PC-3 (cell line): ENCODE results near the gene CBX2. TPM values are rescaled to one million over a fixed set of nuclear protein-coding genes. Genes with fewer than 3 reads are reported as not detected.

ENCODE experiments used
- ATAC-seq: fragments of 200-7000 bp; cut with Tn5 transposase; 2 replicates; pipeline ENCODE4 v1.9.1; 2020; ENCODE audit warnings: mild to moderate bottlenecking, moderate library complexity
- BruUV-seq: library from RNA; stranded (reverse); fragments of 400-500 nt; replicated peaks from 2 replicates; lab custom pipeline; 2021; lab: Mats Ljungman, UMichigan
- CTCF ChIA-PET: fragments of 300-600 bp; sonication (Branson Sonifier 250); formaldehyde crosslinking; loops from one replicate; lab custom pipeline; 2022; ENCODE audit warnings: antibody characterized with exemption; lab: Charles Lee
- POLR2A ChIA-PET: fragments of 300-600 bp; sonication (Branson Sonifier 250); formaldehyde crosslinking; loops from one replicate; lab custom pipeline; 2022; ENCODE audit warnings: antibody characterized with exemption; ENCODE audit not compliant: unreplicated experiment; lab: Charles Lee
- DNase-seq: peaks from one replicate; pipeline ENCODE4 v3.0.0-alpha.2; 2015
- H2AFZ ChIP-seq: fragments of 300-600 bp; sonication (generic); 2 replicates; pipeline ENCODE4 v1.6.0; 2016; ENCODE audit warnings: antibody characterized with exemption, low read length
- H3F3A ChIP-seq: fragments of 300-600 bp; sonication (generic); one replicate; pipeline ENCODE4 v1.6.0; 2017; ENCODE audit warnings: antibody characterized with exemption, low read length, control low read depth, mild to moderate bottlenecking; ENCODE audit not compliant: unreplicated experiment
- H3K27ac ChIP-seq: fragments of 300-600 bp; sonication (generic); 2 replicates; pipeline ENCODE4 v1.5.1; 2016; ENCODE audit warnings: mild to moderate bottlenecking, low read length
- H3K27me3 ChIP-seq: fragments of 300-600 bp; sonication (generic); 2 replicates; pipeline ENCODE4 v1.6.1; 2016; ENCODE audit warnings: low read length, mixed read lengths
- H3K36me3 ChIP-seq: fragments of 300-600 bp; sonication (generic); 2 replicates; pipeline ENCODE4 v1.6.1; 2016; ENCODE audit warnings: low read depth, mixed run types, low read length, mixed read lengths
- H3K4me1 ChIP-seq: fragments of 300-600 bp; sonication (generic); 2 replicates; pipeline ENCODE4 v1.5.1; 2016; ENCODE audit warnings: low read length; ENCODE audit not compliant: insufficient read depth
- H3K4me2 ChIP-seq: fragments of 300-600 bp; sonication (generic); 2 replicates; pipeline ENCODE4 v1.6.0; 2016; ENCODE audit warnings: low read length
- H3K4me3 ChIP-seq: fragments of 300-600 bp; sonication (generic); 2 replicates; pipeline ENCODE4 v1.5.1; 2016; ENCODE audit warnings: mild to moderate bottlenecking, low read length, mixed read lengths
- H3K79me2 ChIP-seq: fragments of 300-600 bp; sonication (generic); 2 replicates; pipeline ENCODE4 v1.6.1; 2017; ENCODE audit warnings: low read length, mixed read lengths
- H3K9ac ChIP-seq: fragments of 300-600 bp; sonication (generic); 2 replicates; pipeline ENCODE4 v1.6.0; 2016; ENCODE audit warnings: mild to moderate bottlenecking, low read length
- H3K9me2 ChIP-seq: fragments of 300-600 bp; sonication (generic); replicated peaks from 2 replicates; pipeline ENCODE4 v1.6.1; 2016; ENCODE audit warnings: mixed run types, low read length, mixed read lengths
- H3K9me3 ChIP-seq: fragments of 300-600 bp; sonication (generic); 2 replicates; pipeline ENCODE4 v1.6.1; 2016; ENCODE audit warnings: low read length, mixed read lengths
- H4K20me1 ChIP-seq: fragments of 300-600 bp; sonication (generic); 2 replicates; pipeline ENCODE4 v1.6.1; 2016; ENCODE audit warnings: low read length, mixed read lengths
- CTCF ChIP-seq: fragments of 300-600 bp; sonication (generic); conservative IDR thresholded peaks from 2 replicates; pipeline ENCODE4 v1.5.1; 2017; ENCODE audit warnings: antibody characterized with exemption, low read depth, mild to moderate bottlenecking, low read length
- EZH2 ChIP-seq: fragments of 300-600 bp; sonication (generic); IDR thresholded peaks from one replicate; pipeline ENCODE4 v1.6.1; 2017; ENCODE audit warnings: antibody characterized with exemption, mild to moderate bottlenecking, low read length; ENCODE audit not compliant: unreplicated experiment
- EZH2phosphoT487 ChIP-seq: fragments of 300-600 bp; sonication (generic); IDR thresholded peaks from 2 replicates; pipeline ENCODE4 v1.6.1; 2018; ENCODE audit warnings: mild to moderate bottlenecking, antibody characterized with exemption, low read length, borderline replicate concordance
- intact Hi-C: fragments of 100-400 bp; cut with micrococcal nuclease; formaldehyde crosslinking; loops from 2 replicates; pipeline ENCODE4 v1.9.0; 2023
- total RNA-seq: library from RNA; depleted of rRNA; stranded (reverse); fragments of >200 nt; gene quantifications from 2 replicates; pipeline ENCODE4 v1.2.3, GENCODE V29; 2014; rRNA removed

The CBX2 gene
- total RNA-seq, 1 experiment from 2014 or later, result 39.2 TPM

GRCh38 chr17:79836972-79837887 is 59.3 kb downstream of the CBX2 start:
- DNase-seq (peak; percentile 93), ATAC-seq (peak; percentile 29)
- no peaks in the 10 kb centered on the region for H3K9me3 ChIP-seq
- H3K36me3 ChIP-seq, result peaks cover 14% of the 10 kb centered on the region; the same call in 1 of the 2 replicates
- H3F3A ChIP-seq, result no peaks in the 10 kb centered on the region
- H3K9ac ChIP-seq, result peak overlapping the region; percentile 80
- intact Hi-C loops, result loop anchor here (10.0 kb wide), 1 partner anchor 92 kb away; no protein-coding TSS in a partner anchor
- peaks cover 39% of the 10 kb centered on the region for H4K20me1 ChIP-seq
- peak overlapping the region; percentile 47; the same call in 1 of the 2 replicates for H3K27ac ChIP-seq
- H3K4me3 ChIP-seq, result peak overlapping the region; percentile 99
- peaks cover 23% of the 10 kb centered on the region for H3K27me3 ChIP-seq
- no peak overlapping the region for H2AFZ ChIP-seq
- peak overlapping the region; percentile 100 for H3K4me2 ChIP-seq
- ChIA-PET CTCF (interaction anchor here (0.6 to 1.2 kb wide), 3 partner anchors 19 to 109 kb away, joined by 5 to 9 read pairs (median 7); no protein-coding TSS in a partner anchor), POLR2A (interaction anchor here (0.7 kb wide), 2 partner anchors 10 to 1714 kb away, joined by 3 to 4 read pairs; no protein-coding TSS in a partner anchor)
- TF ChIP-seq EZH2 (no peak), EZH2phosphoT487 (no peak), CTCF (no peak)
- no peaks in the 10 kb centered on the region for H3K9me2 ChIP-seq
- H3K79me2 ChIP-seq, result peaks cover 34% of the 10 kb centered on the region
- H3K4me1 ChIP-seq, result peaks cover 33% of the 10 kb centered on the region
- BruUV-seq, result no TSS peak

Other genes starting within 250 kb of the CBX2 start
- gene RBFOX3, start 167.1 kb upstream of the CBX2 start, total RNA-seq, result not detected in 2 replicates
- gene ENPP7, start 47.2 kb upstream of the CBX2 start, total RNA-seq, result not detected in 2 replicates
- gene CBX8, start 18.9 kb downstream of the CBX2 start, total RNA-seq, result 11.3 and 12.8 TPM in 2 replicates
- 53.5 and 75.4 TPM in 2 replicates for gene CBX4, start 61.3 kb downstream of the CBX2 start, total RNA-seq